Loucy (cell line): ENCODE measurements around the gene CAMK2D.

Source experiments
- CTCF ChIP-seq: fragments of 200-600 bp; sonication (generic); conservative IDR thresholded peaks from 2 replicates; pipeline ENCODE4 v1.5.1; 2014; ENCODE audit warnings: mild to moderate bottlenecking, antibody characterized with exemption, low read length
- EZH2phosphoT487 ChIP-seq: fragments of 200-600 bp; IDR thresholded peaks from 2 replicates; pipeline ENCODE4 v1.6.1; 2018; ENCODE audit warnings: antibody characterized with exemption, mild to moderate bottlenecking, moderate library complexity, borderline replicate concordance

- TF ChIP-seq CTCF (no peak), EZH2phosphoT487 (no peak)
Observed at GRCh38 chr4:113499696-113500095, 261.8 kb downstream of the CAMK2D start.
